Measurements from ENCODE around the gene ZNF592.

ZNF592 gene

DNA sequence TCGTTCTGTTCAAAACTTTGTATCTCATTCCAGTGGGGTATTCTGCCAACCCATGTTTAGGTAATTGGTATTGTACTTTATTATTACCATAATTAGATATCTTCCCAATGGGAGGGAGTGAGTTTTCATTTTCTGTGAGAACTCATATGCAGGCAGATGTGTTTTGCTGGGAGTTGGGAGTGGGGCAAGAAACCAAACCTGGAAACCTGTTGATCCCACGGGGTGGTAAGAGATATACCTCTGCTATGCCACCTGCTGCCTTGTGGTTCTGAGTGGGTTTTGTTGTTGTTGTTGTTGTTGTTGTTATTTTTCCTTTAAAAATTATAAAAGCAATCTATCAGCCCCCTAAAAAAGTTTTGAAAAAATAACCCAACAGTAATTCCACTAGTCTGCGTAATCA is 32.1 kb downstream of the ZNF592 start:
- no peak for DNase-seq

DNA sequence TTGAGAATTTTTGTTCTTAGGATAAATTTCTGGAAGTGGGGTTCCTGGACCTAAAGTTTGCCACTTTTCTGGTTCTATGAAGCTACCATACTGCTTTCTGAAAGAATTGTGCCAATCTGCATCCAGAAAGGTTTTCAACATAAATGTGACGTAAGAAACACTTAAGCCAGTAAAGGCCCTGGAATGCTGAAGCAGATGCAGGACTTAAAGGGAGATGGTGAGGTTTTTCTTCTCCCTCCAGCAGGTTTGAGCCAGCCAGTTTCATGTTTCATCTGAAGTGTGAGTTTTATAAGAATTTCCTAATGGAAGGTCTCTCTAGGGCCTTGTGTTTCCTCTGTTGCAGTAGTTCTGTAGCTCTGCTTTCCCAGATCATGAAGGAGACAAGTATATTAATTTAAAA is 33.1 kb downstream of the ZNF592 start:
- no peak for DNase-seq

DNA sequence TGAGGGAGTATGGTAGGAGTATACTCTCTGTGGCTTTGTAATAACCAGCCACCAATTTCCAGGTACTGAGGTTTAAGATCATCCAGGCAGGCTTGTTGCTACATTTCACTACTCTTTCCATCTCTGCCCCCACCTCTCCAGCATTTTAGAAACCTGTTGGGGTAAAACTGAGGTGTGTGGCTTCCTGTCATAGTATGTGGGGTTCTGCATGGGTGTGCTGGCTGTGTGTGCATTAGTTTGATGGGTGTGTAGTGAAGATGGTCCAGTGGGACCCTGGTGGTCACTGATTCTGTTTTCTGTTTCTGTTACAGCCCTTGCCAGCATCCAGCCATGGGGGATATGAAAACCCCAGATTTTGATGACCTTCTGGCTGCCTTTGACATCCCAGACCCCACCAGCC is 34.0 kb downstream of the ZNF592 start:
- no peak for DNase-seq

DNA sequence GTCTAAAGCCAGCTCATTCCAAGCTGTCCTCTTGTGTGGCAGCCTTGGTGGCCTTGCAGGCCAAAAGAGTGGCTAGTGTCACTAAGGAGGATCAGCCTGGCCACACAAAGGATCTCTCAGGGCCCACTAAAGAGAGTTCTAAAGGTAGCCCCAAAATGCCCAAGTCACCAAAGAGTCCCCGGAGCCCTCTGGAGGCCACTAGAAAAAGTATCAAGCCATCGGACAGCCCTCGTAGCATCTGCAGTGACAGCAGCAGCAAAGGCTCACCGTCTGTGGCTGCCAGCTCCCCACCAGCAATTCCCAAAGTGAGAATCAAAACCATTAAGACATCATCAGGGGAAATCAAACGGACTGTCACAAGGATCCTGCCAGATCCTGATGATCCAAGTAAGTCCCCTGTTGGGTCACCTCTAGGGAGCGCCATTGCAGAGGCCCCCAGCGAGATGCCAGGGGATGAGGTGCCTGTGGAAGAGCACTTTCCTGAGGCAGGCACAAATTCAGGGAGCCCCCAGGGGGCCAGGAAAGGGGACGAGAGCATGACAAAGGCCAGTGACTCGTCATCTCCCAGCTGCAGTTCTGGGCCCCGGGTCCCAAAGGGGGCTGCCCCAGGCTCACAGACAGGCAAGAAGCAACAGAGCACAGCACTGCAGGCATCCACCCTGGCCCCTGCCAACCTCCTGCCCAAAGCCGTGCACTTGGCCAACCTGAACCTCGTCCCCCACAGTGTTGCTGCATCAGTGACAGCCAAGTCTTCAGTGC is 35.3 kb downstream of the ZNF592 start:
- no peak for DNase-seq

DNA sequence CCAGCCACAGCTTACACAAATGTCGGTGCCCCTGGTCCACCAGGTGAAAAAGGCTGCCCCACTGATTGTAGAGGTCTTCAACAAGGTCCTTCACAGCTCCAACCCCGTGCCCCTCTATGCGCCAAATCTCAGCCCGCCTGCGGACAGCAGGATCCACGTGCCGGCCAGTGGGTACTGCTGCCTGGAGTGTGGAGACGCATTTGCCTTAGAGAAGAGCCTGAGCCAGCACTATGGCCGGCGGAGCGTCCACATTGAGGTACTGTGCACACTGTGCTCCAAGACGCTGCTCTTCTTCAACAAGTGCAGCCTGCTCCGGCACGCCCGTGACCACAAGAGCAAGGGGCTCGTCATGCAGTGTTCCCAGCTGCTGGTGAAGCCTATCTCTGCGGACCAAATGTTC is 35.9 kb downstream of the ZNF592 start:
- no peak for DNase-seq

DNA sequence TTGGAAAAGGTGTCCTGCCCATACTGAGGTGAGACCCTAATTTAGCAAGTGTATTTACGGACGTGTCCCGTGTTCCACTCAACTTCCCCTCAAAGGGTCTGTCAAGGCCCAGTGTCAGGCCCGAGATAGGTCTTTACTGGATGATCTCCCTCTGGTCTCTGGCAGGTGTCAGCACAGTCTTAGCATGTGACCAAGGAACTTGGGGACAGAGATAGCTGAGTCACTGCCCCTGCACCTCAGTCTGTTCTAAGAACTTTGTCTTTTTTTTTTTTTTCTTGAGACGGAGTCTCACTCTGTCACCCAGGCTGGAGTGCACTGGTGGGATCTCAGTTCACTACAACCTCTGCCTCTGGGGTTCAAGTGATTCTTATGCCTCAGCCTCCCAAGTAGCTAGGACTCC is 36.7 kb downstream of the ZNF592 start:
- DNase-seq = no peak

DNA sequence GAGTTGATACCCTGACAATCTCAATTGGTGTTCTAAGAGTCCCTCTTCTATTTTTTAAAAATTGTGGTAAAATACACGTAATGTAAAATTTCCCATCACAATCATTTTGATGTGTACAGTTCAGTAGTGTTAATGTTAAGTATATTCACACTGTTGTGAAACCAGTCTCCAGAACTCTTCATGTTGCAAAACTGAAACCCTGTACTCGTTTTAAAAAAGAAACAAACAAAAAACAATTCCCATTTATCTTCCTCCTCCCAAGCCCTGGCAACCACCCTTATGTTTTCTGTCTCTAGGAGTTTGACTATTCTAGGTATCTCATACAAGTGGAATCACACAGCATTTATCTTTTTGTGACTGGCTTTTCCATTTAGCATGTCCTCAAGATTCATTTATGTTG is 40.1 kb downstream of the ZNF592 start:
- no peak for DNase-seq

DNA sequence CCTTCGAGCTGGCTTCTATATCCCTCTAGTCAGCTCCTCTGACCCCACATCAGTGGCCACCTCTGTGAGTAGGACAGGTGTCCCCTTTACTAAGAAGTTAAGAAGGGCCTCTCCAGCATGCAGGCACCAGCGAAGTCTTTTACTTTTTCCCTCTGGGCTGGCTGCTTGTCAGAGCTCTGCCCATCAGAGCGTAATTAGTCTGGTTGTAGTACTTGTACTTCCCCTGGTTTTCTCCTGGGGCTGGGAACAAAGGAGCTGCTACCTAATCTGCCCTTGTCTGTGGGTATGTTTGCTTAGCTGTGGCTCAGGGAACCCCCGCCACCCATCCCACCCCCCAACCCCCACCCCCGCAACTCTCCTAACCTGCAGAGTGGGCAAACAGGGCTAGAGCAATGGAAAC is 41.4 kb downstream of the ZNF592 start:
- DNase-seq = no peak

DNA sequence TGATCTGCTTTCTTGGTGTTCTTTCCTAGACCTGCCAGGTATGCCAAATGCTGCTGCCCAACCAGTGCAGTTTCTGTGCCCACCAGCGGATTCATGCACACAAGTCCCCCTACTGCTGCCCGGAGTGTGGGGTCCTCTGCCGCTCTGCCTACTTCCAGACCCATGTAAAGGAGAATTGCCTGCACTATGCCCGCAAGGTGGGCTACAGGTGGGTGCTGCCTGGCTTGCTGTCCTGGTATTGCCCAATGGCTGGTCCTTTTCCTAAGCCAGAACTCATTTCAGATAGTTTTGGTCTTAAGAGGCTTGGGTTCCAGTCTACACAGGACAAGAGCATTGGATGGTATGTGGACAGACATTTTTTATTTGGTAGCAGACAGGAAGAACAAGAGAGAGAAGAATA is 42.3 kb downstream of the ZNF592 start:
- DNase-seq = no peak

DNA sequence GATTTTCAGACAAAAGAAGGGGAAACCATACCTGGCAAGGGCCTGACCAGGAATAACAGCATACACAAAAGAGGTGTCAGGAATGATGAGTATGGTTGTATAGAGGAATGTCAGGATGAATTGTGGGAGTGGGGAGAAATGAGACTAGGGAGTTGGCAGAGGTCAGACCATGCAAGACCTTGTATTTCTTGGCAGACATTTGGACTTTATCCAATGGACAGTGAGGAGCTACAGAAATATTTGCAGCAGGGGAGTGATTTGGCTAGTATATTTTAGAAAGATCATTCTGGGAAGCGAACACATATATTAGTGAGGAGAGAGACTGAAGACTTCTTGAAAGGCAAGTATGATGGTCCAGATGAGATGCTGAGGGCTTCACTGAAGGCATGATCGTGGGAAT is 43.4 kb downstream of the ZNF592 start:
- no peak for DNase-seq

DNA sequence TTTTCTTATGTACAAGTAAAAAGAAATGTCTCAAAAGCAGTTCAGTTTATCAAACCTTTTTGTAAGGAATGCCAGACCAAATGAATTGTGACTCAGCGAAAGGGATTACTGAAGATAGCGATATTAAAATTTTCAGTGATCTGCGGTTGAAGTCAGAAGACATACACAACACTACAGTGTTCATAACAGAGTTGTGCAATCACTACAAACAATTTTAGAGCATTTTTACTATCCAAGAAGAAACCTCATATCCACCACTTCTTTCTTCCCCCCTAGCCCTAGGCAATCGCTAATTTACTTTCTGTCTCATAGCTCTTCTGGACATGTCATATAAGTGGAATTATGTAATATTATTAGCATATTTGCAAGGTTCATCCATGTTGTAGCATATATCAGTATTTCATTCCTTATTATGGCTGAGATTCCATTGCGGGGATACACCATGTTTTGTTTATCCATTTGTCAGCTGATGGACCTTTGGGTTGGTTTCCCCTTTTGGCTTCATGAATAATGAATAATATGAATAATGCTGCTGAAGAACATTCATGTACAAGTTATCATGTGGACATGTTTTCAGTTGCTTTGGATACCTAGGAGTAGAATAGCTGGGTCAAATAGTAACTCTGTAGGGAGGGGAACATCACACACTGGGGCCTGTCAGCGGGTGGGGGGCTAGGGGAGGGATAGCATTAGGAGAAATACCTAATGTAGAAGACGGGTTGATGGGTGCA is 45.2 kb downstream of the ZNF592 start:
- DNase-seq = no peak

DNA sequence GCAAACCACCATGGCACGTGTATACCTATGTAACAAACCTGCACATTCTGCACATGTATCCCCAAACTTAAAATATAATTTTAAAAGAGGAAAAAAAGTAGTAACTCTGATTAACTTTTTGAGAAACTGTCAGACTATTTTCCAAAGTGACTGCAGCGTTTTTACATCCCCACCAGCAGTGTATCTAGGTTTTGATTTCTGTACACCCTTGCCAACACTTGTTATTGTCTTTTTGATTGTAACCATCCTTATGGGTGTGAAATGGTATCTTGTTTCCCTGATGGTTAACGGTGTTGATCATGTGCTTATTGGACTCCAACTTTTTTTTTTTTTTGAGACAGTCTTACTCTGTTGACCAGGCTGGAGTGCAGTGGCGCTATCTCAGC is 45.8 kb downstream of the ZNF592 start:
- no peak for DNase-seq

DNA sequence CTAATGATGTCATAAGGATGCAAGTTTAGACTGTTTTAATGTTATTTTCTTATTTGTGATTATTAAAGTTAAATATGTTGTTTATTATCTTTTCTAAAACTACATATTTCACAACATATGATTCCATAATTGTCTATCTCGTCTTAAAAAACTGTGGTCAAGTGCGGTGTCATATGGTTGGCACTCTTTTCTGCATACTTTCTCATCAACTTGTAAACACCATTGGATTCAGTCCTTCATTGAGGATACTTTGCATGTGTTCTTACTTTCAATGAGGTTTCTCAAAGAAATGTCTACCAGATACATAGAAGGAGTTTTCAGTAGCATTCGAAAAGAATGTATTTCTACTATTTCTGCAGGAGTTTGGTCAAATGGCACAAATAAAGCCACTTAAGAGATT is 46.8 kb downstream of the ZNF592 start:
- DNase-seq = no peak

DNA sequence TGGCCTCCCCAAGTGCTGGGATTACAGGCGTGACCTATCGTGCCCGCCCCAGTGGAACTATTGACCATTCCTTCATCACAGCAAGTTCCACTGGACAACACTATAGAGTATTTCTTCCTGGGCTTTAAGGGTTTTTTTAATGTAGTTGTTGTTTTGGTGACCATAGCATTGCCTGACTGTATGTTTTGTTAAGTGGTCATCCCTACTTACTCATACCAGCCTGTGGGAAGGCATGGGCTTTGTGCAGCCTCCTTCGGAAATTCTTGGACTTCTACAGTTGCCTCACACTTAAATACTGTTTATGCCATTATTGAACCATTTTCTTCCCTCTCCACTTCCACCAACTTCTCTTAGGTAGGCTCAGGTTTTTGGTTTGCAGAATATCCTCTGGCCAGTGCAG is 48.8 kb downstream of the ZNF592 start:
- DNase-seq = no peak

DNA sequence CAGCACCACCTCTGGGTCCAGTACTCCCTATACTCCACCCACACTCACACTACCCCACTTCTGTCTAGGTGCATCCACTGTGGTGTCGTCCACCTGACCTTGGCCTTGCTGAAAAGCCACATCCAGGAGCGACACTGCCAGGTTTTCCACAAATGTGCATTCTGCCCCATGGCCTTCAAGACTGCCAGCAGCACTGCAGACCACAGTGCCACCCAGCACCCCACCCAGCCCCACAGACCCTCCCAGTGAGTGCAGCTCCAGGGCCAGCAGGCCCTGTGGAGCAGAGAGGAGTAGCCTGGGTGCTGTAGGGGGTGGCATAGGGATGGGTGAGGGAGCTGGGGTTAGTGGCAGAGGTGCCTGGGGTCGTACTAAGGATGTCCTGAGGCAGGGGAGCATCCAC is 49.4 kb downstream of the ZNF592 start:
- DNase-seq = no peak

DNA sequence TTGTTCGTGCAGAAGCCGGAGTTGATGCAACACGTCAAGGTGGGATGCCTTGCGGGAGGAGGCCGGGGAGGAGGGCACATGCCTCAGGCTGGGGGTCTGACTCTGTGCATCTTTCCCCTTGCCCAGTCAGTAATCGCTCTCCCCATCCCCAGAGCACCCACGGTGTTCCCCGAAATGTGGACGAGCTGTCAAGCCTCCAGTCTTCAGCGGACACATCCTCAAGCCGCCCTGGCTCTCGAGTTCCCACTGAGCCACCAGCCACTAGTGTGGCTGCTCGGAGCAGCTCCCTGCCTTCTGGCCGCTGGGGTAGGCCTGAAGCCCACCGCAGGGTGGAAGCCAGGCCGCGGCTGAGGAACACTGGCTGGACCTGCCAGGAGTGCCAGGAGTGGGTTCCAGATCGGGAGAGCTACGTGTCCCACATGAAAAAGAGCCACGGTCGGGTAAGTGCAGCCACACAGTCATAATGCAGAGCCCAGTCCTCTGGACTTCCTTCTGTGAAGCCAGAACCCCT is 50.1 kb downstream of the ZNF592 start:
- DNase-seq = no peak

DNA sequence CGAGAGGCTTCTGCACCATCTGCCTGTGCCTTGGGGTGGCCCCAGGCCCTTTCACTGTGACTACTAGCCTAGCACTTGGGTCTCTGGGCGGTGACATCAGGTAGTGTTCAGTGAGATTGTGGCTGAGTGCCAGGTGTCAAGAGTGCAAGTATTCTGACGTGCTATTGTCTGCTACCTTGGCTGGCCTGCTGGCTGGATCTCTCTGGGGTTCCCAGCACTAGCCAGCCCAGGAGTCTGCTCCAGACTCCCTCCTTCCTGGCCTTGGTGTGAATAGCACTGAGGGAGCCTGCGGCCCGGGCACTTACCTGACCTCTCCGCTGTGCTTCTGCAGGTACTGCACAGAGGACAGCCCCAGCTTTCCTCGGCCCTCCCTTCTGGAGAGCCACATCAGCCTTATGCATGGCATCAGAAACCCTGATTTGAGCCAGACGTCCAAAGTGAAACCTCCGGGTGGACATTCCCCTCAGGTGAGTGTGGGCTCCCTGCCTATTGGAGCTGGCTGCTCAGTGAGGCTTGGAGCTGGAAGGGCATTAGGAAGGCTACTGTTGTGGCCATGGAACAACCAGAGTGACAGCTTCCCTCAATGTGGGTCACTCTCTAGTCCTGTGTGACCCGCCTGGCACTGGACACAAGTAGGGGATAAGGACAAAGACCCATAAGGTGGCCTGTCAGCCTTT is 51.3 kb downstream of the ZNF592 start:
- DNase-seq = no peak

DNA sequence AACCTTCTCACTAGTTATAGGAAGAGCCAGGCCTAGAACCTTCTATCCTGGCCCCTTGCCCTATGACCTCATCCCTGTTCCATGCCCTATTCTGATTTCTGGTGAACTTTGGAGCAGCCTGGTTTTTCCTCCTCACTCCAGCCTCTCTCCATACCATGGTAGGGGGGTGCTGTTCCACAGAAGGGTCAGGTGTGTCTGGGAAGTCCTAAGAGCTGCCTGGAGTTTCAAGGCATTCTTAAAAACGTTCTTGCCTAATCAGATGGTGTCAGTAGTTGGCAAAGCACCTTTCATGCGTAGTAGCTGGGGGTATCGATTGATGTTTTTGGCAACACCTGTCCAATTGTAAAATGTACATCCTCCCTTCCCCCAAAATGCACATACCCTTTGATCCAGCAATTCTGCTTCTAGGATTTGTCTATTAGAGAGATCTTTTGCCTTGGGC is 52.0 kb downstream of the ZNF592 start:
- no peak for DNase-seq

DNA sequence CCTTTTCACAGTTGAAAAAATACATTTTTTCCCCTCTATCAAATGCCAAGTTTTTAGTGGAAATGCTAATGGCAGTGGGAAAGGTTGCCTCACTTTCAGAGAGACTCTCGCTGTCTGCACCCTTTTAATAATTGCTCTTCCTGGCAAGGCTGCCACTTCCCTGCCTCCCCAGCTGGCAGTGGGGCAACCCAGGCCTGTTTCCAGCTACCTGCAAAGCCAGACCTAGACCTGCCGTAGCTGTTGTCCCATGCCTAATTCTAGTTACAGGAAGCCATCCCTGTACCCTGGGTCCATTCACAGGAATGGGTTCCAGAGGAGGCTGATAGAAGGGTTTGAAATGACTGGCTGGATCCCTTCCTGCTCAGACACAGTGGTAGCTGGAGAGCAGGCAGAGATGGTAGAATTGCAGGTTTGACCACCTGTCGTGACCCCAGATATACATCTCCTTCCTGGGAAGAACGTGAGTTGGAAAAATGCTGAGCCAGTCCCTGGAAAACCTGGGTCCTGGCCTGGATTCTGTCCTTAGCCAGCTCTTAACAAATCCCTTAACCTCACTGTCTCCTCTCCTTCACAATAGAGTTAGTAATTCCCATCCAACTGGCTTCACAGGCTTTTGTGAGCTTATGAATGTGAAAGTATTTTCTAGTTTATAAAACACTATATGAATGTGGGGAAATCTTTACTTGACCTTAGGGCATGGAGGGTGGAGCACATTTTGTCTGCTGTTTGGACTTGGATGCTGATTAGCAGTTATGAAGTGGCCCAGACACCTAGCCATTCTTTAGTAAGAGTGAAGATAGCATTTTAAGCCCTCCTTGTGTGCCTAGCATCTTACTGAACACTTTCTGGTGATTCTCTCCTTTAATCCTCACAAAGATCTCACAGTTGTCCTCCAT is 55.9 kb downstream of the ZNF592 start:
- DNase-seq = no peak

DNA sequence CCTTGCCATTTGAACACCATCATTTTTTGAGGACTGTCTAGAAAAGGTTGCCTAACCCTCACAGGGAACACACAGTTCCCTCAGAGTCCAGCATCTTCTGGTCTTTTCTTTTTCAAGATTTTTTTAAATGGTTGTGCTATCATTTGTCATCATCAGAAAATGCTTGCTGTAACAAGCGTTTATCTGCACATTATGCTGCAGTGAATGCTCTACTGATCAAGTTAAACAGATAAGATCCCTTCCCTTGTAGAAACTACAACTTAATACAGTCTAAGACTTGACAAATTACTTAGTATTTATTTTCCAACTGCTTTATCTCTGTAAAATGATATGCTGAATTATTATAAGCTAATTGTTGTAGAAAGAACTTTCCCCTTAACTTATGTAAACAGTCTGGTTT is 56.8 kb downstream of the ZNF592 start:
- DNase-seq = no peak

DNA sequence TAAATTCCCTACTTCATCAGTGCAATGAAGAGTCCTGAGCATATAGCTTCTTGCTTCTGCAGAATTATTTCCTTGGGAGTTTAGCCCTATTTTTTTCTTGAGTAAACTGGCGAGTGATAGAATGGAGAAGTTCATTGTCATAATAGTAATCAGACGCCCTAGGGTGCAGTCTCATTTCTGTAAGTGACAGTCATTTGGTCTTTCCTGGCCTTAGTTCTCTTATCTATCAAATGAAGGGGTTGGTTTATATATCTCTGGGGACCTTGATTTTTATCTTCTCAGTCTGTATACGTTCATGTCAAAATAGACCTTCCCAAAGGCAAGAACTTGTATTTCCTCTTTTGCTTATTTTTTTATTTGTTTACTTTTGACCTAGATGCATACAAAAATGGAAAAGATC is 58.8 kb downstream of the ZNF592 start:
- DNase-seq = no peak

DNA sequence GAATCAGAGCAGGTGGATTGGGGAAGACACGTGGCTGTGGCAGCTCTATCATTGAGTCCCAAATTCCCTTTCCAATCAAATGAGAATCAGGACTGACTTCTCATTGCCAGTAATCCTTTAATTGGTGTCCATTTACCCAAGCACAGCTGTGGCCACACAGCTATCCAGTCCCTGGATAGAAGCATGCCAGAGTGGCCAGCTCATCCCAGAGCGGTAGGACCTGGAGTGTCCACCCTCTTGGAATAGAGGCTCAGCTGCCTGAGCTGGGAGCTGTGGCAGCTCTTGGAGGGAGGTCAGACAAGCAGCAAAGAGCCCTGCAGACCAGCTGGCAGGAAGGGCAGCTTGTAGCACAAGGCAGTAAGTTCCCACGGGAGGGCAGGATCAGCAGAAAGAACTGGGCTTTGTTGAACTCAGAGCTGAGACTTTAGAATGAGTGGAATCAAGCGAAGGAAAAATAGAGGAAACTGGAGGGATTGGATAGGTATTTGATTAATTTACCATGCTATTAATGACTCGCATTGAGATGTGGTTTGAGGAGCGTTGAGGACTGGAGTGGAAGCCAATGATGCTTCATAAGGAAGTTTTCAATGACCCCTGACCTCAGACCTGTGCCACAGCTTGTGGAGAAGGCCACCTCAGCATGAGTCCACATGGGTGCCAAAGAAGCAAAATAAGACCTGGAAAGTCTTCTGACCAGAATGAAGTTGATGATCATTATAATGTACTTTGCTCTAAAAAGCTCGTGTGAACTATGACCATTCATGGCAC is 61.9 kb downstream of the ZNF592 start:
- no peak for DNase-seq

All from NCI-H524 treated with DMSO at 0.1 percent for 48 hours (cell line).